ENCODE results near the gene ABCB9. TPM values are rescaled to one million over a fixed set of nuclear protein-coding genes. Genes with fewer than 3 reads are reported as not detected.

Gene ABCB9
- total RNA-seq, 1 experiment from 2014 or later: 6.3 TPM

DNA sequence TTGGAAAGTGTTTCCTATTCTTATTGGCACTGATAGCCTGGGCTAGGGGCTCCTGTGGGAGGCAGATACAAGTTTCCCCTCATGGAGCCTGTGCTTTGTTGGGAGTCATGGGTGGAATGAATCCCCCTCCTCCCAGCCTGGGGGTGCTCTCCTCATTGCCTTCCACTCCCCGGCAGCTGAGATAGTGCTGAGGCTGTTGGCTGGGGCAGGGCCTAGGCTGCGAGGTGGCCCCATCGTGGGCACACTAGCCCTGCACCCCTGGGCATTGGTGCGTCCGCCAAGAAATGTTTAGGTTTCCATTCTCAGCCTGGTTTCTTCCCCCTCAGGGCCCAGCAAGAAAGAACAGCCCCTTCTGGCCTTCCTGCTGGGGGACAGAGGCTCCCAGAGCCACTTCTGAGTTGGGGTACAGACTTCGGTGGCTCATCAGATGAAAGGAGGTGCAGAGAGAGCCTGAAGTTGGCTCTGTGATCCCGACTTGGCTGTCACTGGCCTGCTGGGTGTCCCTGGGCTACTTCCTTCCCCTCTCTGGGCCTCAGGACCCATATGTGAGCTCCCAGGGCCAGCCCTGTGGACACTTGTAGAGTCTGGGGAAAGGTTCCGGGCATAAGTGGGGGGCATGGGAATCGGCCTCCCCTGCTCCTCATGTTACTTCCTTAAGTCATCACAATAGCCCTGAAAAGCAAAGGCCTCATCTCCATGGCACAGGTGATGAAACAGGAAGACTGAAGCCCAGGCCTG lies 11.6 kb upstream of the ABCB9 start:
- POLR2A ChIA-PET: no interaction called here
- ATAC-seq (no peak), DNase-seq (ENCODE audit: low spot score) (no peak)
- Mint-ChIP-seq H3K4me1 (peaks cover 19% of the 10 kb centered on the region), H3K27ac (no peak overlapping the region), H3K9me3 (no peaks in the 10 kb centered on the region), H3K27me3 (ENCODE audit: low read depth) (no peaks in the 10 kb centered on the region), H3K36me3 (0 out of 2 replicates have a peak, but pooled peaks cover 4% of the 10 kb centered on the region), H3K4me3 (no peak overlapping the region; the same call in 1 of the 2 replicates)
- TF ChIP-seq IRF2 (CRISPR knock-in tag; IDR thresholded peaks at IDR 0.05; ENCODE audit: borderline replicate concordance, low read depth): no peak
- no peak for TF ChIP-seq ZNF317 (CRISPR knock-in tag; IDR thresholded peaks at IDR 0.05; ENCODE audit: borderline replicate concordance, low read depth)
- CTCF ChIA-PET: interaction anchor here (0.6 kb wide), 1 partner anchor 117 kb away, joined by 3 read pairs; no protein-coding TSS in a partner anchor

DNA sequence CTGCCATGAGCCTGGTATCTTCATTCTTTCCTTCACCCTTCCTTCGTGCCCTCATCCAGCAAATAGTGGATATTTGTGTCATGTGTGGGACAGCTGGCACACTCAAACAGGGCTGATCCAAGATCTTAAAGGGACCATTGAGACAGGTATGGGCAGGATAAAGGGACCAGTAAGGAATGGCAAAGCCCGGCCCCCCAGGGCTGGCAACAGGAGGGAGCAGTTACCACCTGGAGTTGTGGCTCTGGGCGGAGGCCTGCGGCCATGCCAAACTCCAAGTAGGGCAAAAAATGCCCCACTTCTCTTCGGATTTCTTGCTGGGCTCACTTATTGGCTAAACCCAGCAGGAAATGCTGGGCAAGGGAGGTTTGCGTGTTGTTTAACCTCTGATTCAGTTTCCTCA lies 10.9 kb upstream of the ABCB9 start:
- Mint-ChIP-seq H3K4me3 (peak overlapping the region; percentile 29; the same call in 1 of the 2 replicates), H3K4me1 (peaks cover 19% of the 10 kb centered on the region), H3K36me3 (0 out of 2 replicates have a peak, but pooled peaks cover 4% of the 10 kb centered on the region), H3K9me3 (no peaks in the 10 kb centered on the region), H3K27ac (no peak overlapping the region), H3K27me3 (ENCODE audit: low read depth) (no peaks in the 10 kb centered on the region)
- no peak for DNase-seq (ENCODE audit: low spot score)
- ChIA-PET CTCF (no interaction called here), POLR2A (no interaction called here)
- no peak for ATAC-seq
- TF ChIP-seq, protein P1, sequence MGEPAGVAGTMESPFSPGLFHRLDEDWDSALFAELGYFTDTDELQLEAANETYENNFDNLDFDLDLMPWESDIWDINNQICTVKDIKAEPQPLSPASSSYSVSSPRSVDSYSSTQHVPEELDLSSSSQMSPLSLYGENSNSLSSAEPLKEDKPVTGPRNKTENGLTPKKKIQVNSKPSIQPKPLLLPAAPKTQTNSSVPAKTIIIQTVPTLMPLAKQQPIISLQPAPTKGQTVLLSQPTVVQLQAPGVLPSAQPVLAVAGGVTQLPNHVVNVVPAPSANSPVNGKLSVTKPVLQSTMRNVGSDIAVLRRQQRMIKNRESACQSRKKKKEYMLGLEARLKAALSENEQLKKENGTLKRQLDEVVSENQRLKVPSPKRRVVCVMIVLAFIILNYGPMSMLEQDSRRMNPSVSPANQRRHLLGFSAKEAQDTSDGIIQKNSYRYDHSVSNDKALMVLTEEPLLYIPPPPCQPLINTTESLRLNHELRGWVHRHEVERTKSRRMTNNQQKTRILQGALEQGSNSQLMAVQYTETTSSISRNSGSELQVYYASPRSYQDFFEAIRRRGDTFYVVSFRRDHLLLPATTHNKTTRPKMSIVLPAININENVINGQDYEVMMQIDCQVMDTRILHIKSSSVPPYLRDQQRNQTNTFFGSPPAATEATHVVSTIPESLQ (CRISPR knock-in tag; IDR thresholded peaks at IDR 0.05): no peak
- TF ChIP-seq HMGA2 (CRISPR knock-in tag; IDR thresholded peaks at IDR 0.05) (no peak), IRF2 (CRISPR knock-in tag; IDR thresholded peaks at IDR 0.05; ENCODE audit: borderline replicate concordance, low read depth) (no peak), ZNF121 (CRISPR knock-in tag; IDR thresholded peaks at IDR 0.05) (no peak), NR3C1 (CRISPR knock-in tag; conservative IDR thresholded peaks at IDR 0.05; ENCODE audit: low read depth) (no peak)
- TF ChIP-seq, protein P2, sequence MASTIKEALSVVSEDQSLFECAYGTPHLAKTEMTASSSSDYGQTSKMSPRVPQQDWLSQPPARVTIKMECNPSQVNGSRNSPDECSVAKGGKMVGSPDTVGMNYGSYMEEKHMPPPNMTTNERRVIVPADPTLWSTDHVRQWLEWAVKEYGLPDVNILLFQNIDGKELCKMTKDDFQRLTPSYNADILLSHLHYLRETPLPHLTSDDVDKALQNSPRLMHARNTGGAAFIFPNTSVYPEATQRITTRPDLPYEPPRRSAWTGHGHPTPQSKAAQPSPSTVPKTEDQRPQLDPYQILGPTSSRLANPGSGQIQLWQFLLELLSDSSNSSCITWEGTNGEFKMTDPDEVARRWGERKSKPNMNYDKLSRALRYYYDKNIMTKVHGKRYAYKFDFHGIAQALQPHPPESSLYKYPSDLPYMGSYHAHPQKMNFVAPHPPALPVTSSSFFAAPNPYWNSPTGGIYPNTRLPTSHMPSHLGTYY (CRISPR knock-in tag; IDR thresholded peaks at IDR 0.05): no peak
- TF ChIP-seq, protein P3, sequence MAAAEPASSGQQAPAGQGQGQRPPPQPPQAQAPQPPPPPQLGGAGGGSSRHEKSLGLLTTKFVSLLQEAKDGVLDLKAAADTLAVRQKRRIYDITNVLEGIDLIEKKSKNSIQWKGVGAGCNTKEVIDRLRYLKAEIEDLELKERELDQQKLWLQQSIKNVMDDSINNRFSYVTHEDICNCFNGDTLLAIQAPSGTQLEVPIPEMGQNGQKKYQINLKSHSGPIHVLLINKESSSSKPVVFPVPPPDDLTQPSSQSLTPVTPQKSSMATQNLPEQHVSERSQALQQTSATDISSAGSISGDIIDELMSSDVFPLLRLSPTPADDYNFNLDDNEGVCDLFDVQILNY (CRISPR knock-in tag; IDR thresholded peaks at IDR 0.05): no peak
- TF ChIP-seq, protein P4, sequence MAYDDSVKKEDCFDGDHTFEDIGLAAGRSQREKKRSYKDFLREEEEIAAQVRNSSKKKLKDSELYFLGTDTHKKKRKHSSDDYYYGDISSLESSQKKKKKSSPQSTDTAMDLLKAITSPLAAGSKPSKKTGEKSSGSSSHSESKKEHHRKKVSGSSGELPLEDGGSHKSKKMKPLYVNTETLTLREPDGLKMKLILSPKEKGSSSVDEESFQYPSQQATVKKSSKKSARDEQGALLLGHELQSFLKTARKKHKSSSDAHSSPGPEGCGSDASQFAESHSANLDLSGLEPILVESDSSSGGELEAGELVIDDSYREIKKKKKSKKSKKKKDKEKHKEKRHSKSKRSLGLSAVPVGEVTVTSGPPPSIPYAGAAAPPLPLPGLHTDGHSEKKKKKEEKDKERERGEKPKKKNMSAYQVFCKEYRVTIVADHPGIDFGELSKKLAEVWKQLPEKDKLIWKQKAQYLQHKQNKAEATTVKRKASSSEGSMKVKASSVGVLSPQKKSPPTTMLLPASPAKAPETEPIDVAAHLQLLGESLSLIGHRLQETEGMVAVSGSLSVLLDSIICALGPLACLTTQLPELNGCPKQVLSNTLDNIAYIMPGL (CRISPR knock-in tag; IDR thresholded peaks at IDR 0.05): no peak

DNA sequence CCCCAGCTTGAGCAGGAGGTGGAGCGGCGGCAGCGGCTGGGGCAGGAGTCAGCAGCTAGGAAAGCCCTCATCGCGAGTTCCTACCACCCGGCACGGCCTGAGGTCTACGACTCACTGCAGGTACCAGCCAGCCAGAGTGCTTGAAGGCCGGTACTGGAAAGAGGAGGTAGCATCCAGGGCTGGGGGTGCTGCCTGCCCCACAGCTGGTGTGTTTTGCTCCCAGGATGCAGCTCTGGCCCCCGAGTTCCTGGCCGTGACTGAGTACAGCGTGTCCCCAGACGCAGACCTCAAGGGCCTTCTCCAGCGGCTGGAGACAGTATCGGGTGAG lies 10.3 kb upstream of the ABCB9 start:
- Mint-ChIP-seq H3K4me1 (peaks cover 15% of the 10 kb centered on the region), H3K27ac (no peak overlapping the region), H3K4me3 (peak overlapping the region; percentile 96), H3K27me3 (ENCODE audit: low read depth) (no peaks in the 10 kb centered on the region), H3K36me3 (0 out of 2 replicates have a peak, but pooled peaks cover under 1% of the 10 kb centered on the region), H3K9me3 (no peaks in the 10 kb centered on the region)
- ChIA-PET POLR2A (interaction anchor here (2.2 kb wide), 1 partner anchor 256 kb away, joined by 11 read pairs; the partner anchor contains the start of genes MPHOSPH9 and MTRFR), CTCF (no interaction called here)
- ATAC-seq (no peak), DNase-seq (ENCODE audit: low spot score) (no peak)
- TF ChIP-seq NFYB (CRISPR knock-in tag; conservative IDR thresholded peaks at IDR 0.05; ENCODE audit: low read depth): no peak
- TF ChIP-seq JAZF1 (CRISPR knock-in tag; IDR thresholded peaks at IDR 0.05): no peak
- no peak for TF ChIP-seq ETV6 (CRISPR knock-in tag; IDR thresholded peaks at IDR 0.05)
